ENCODE data around the gene MSL2. TPM values are rescaled to one million over a fixed set of nuclear protein-coding genes. Genes with fewer than 3 reads are reported as not detected.
"Not testable (repeated sequence)": the region's sequence is repeated elsewhere in the genome, so short reads cannot be mapped to it uniquely, and the experiment has no call there.

The MSL2 gene
- total RNA-seq, 2 donors from 2014 or later = 25.9 to 44.2 TPM

DNA sequence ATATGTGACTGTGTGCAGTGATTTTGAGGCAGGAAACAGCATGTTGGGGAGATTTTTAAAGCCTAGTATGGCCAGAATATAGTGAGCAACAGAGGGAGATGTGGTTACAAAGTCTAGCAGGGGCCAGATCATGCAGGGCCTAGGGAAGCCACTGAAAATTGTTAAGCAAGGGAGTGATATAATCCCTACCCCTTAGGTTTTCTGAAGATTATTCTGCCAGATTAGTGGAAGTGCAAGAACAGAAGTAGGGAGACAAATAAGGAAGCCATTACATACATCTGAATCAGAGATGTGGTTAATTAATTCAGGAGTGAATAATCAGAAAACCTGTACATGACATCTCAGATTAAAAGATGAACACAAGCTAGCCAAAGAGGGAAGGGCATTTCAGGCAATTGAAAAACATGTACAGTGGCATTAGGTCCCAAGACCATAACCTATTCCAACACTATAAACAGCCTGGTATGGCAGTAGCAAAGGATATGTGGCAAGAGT lies 54.8 kb downstream of the MSL2 start:
- Histone ChIP-seq H3K27me3 (replicated peaks; ENCODE audit: insufficient read depth) (no peaks in the 10 kb centered on the region), H3K9me3 (no peaks in the 10 kb centered on the region), H3K27ac (no peak overlapping the region), H3K4me3 (no peak overlapping the region), H3K4me1 (replicated peaks) (no peaks in the 10 kb centered on the region), H3K36me3 (no peaks in the 10 kb centered on the region)
- TF ChIP-seq, protein P1, sequence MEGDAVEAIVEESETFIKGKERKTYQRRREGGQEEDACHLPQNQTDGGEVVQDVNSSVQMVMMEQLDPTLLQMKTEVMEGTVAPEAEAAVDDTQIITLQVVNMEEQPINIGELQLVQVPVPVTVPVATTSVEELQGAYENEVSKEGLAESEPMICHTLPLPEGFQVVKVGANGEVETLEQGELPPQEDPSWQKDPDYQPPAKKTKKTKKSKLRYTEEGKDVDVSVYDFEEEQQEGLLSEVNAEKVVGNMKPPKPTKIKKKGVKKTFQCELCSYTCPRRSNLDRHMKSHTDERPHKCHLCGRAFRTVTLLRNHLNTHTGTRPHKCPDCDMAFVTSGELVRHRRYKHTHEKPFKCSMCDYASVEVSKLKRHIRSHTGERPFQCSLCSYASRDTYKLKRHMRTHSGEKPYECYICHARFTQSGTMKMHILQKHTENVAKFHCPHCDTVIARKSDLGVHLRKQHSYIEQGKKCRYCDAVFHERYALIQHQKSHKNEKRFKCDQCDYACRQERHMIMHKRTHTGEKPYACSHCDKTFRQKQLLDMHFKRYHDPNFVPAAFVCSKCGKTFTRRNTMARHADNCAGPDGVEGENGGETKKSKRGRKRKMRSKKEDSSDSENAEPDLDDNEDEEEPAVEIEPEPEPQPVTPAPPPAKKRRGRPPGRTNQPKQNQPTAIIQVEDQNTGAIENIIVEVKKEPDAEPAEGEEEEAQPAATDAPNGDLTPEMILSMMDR (IDR thresholded peaks at IDR 0.05) = no peak
- no peak for TF ChIP-seq POLR2A (IDR thresholded peaks at IDR 0.05)
- TF ChIP-seq POLR2AphosphoS5 (IDR thresholded peaks at IDR 0.05) = no peak
- intact Hi-C loops (cut with DNase I) = no loop called here
- DNase-seq (ENCODE audit: low spot score) = no peak

DNA sequence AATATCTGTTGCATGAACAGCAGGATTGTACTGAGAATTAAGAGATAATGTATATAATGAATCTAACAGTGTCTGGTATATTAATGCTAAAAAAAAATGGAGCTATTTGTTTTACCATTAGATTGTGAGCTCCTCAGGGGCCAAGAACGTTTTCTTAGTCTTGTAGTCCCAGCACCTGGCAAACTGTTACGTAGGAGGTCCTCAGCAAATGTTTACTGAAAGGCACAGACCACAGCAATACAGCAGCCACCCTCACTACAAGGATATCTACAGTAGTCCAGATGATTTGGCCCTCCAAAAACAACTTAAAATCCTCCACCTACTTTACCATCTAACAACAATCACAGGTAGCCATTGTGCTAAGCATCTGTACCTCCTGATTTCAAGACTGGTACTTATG lies 59.7 kb downstream of the MSL2 start:
- intact Hi-C loops (cut with DNase I) = no loop called here
- TF ChIP-seq POLR2AphosphoS5 (IDR thresholded peaks at IDR 0.05) (no peak), POLR2A (IDR thresholded peaks at IDR 0.05) (no peak)
- TF ChIP-seq, protein P1 (IDR thresholded peaks at IDR 0.05) = no peak
- WGBS = 55% methylated on average over 2 of the region's 2 CpGs

DNA sequence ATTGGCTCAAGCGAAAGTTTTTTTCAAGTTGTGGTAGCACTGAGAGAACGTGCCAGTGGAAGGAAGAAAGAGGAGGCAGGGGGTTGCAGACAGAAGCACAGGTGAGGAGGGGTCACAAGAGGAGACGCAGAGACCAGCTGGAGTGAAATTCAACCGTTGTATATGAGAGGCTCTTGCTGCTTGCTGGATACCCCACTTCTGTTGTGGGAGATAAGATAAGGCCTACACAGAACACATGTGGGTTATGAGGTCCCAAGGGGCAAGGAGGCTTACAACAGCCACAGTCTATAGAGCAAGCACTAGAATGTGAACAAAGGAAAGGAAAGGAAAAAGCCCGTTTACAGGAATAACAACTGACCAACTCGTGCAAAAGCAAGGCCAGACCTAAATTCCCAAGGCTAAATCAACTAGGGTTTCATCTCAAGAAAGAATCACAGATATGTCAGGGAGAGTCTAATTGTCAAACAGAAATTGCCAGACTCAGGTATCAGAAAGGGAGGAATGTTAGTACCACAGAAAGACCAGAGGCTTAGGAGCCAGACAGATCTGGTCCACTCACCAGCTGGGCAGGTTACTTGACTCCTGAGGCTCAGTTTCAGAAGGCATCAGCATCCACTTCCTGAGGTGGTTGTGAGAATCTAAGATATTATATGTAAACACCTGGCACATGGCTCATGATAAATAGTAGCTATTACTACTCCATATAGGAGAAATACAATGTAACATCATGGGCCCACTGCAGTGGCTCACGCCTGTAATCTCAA lies 60.9 kb downstream of the MSL2 start:
- intact Hi-C loops (cut with DNase I) = no loop called here
- no peak for DNase-seq (ENCODE audit: low spot score)
- TF ChIP-seq, protein P1 (IDR thresholded peaks at IDR 0.05) = no peak
- TF ChIP-seq POLR2A (IDR thresholded peaks at IDR 0.05) = no peak
- TF ChIP-seq POLR2AphosphoS5 (IDR thresholded peaks at IDR 0.05) = no peak
- Histone ChIP-seq H3K9me3 (no peaks in the 10 kb centered on the region), H3K27ac (no peak overlapping the region), H3K36me3 (no peaks in the 10 kb centered on the region), H3K4me1 (replicated peaks) (no peaks in the 10 kb centered on the region), H3K27me3 (replicated peaks; ENCODE audit: insufficient read depth) (no peaks in the 10 kb centered on the region), H3K4me3 (no peak overlapping the region)
- 71% methylated on average over 7 of the region's 7 CpGs for WGBS

More for the DNA sequence above, 59.7 kb downstream of the MSL2 start:
- no peaks in the 10 kb centered on the region for H3K4me1 ChIP-seq (replicated peaks)
- no peak for DNase-seq (ENCODE audit: low spot score)
- no peak overlapping the region for H3K27ac ChIP-seq
- H3K36me3 ChIP-seq = no peaks in the 10 kb centered on the region
- no peak overlapping the region for H3K4me3 ChIP-seq
- no peaks in the 10 kb centered on the region for H3K27me3 ChIP-seq (replicated peaks; ENCODE audit: insufficient read depth)
- H3K9me3 ChIP-seq = no peaks in the 10 kb centered on the region

DNA sequence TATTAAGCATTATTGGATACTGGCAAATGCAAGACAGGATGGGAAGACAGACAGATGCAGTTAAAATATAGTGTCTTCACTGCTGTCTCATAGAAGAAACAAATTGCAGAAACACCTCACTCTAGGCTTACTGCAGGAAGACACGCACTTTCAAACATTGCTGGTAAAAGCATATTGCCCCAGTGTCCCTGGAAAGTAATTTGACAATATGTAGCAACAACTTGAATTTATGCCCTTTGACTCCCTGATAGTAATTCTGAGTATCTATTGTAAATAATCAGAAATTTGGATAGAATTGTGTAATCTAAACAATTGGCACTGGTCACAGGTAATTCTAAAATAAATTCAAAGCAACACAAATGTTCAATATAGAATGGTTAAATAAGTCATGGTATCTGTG lies 62.0 kb downstream of the MSL2 start:
- TF ChIP-seq, protein P1 (IDR thresholded peaks at IDR 0.05) = no peak
- TF ChIP-seq POLR2AphosphoS5 (IDR thresholded peaks at IDR 0.05) = no peak
- TF ChIP-seq POLR2A (IDR thresholded peaks at IDR 0.05) = no peak
- intact Hi-C loops (cut with DNase I) = no loop called here
- no peaks in the 10 kb centered on the region for H3K9me3 ChIP-seq
- no peaks in the 10 kb centered on the region for H3K4me1 ChIP-seq (replicated peaks)
- H3K27ac ChIP-seq = no peak overlapping the region
- H3K36me3 ChIP-seq = no peaks in the 10 kb centered on the region
- no peak overlapping the region for H3K4me3 ChIP-seq
- no peak for DNase-seq (ENCODE audit: low spot score)
- no peaks in the 10 kb centered on the region for H3K27me3 ChIP-seq (replicated peaks; ENCODE audit: insufficient read depth)
- 100% methylated on average over 1 of the region's 1 CpG for WGBS

DNA sequence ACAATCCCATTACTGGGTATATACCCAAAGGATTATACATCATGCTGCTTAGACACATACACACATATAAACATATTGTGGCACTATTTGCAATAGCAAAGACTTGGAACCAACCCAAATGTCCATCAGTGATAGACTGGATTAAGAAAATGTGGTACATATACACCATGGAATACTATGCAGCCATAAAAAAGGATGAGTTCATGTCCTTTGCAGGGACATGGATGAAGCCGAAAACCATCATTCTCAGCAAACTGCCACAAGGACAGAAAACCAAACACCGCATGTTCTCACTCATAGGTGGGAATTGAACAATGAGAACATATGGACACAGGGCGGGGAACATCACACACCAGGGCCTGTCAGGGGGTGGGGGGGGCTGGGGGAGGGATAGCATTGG lies 64.5 kb downstream of the MSL2 start:
- H3K36me3 ChIP-seq; H3K4me1 ChIP-seq (replicated peaks); H3K9me3 ChIP-seq; DNase-seq (ENCODE audit: low spot score); H3K27me3 ChIP-seq (replicated peaks; ENCODE audit: insufficient read depth); intact Hi-C loops (cut with DNase I); H3K27ac ChIP-seq; H3K4me3 ChIP-seq: not testable (repeated sequence)
- 95% methylated on average over 3 of the region's 3 CpGs for WGBS

Measured in prostate gland (tissue), 2 donors.